ENCODE measurements around the gene ATP13A4. TPM values are rescaled to one million over a fixed set of nuclear protein-coding genes. Genes with fewer than 3 reads are reported as not detected.

The ATP13A4 gene
- total RNA-seq, 4 donors from 2014 or later = 0.56 TPM; not detected in 3

- no peak for ATAC-seq
- Histone ChIP-seq H3K4me3 (no peak overlapping the region), H3K27ac (no peak overlapping the region), H3K9me3 (peaks cover 0 to 7% (median 0%) of the 10 kb centered on the region in 3 donors), H3K27me3 (no peaks in the 10 kb centered on the region), H3K4me1 (no peaks in the 10 kb centered on the region), H3K36me3 (no peaks in the 10 kb centered on the region)
- in situ Hi-C loops (cut with MboI; ENCODE audit: low sequenced_read_pairs in 4 of 4) (no loop called here), intact Hi-C loops (cut with DNase I; ENCODE audit: low total_unique reads) (no loop called here)
- DNase-seq = no peak
- no peak for TF ChIP-seq POLR2A (IDR thresholded peaks at IDR 0.05)
- TF ChIP-seq CTCF (IDR thresholded peaks at IDR 0.05 in 4 of 5, conservative IDR thresholded peaks at IDR 0.05 in 1 of 5) = no peak
These were observed 135.9 kb downstream of the ATP13A4 start for GRCh38 chr3:193418576-193419373.

- intact Hi-C loops (cut with DNase I; ENCODE audit: low total_unique reads) (no loop called here), in situ Hi-C loops (cut with MboI; ENCODE audit: low sequenced_read_pairs in 4 of 4) (no loop called here)
- Histone ChIP-seq H3K4me3 (no peak overlapping the region), H3K9me3 (peaks cover 0 to 7% (median 0%) of the 10 kb centered on the region in 3 donors), H3K27ac (no peak overlapping the region), H3K36me3 (no peaks in the 10 kb centered on the region), H3K27me3 (no peaks in the 10 kb centered on the region), H3K4me1 (no peaks in the 10 kb centered on the region)
- TF ChIP-seq CTCF (IDR thresholded peaks at IDR 0.05 in 4 of 5, conservative IDR thresholded peaks at IDR 0.05 in 1 of 5) (no peak), POLR2A (IDR thresholded peaks at IDR 0.05) (no peak)
- ATAC-seq (no peak), DNase-seq (no peak)
These were observed 138.1 kb downstream of the ATP13A4 start for GRCh38 chr3:193416629-193417028.

- H3K4me3 ChIP-seq = no peak overlapping the region
- ATAC-seq (no peak), DNase-seq (no peak)
- TF ChIP-seq CTCF (IDR thresholded peaks at IDR 0.05 in 4 of 5, conservative IDR thresholded peaks at IDR 0.05 in 1 of 5) (no peak), POLR2A (IDR thresholded peaks at IDR 0.05) (no peak)
- H3K27me3 ChIP-seq = no peaks in the 10 kb centered on the region
- no peaks in the 10 kb centered on the region for H3K36me3 ChIP-seq
- no peaks in the 10 kb centered on the region for H3K9me3 ChIP-seq
- no peak overlapping the region for H3K27ac ChIP-seq
- H3K4me1 ChIP-seq = no peaks in the 10 kb centered on the region
- intact Hi-C loops (cut with DNase I; ENCODE audit: low total_unique reads) (no loop called here), in situ Hi-C loops (cut with MboI; ENCODE audit: low sequenced_read_pairs in 4 of 4) (no loop called here)
These were observed 147.0 kb downstream of the ATP13A4 start for GRCh38 chr3:193407688-193408087.

- ATAC-seq (no peak), DNase-seq (no peak)
- Histone ChIP-seq H3K4me3 (no peak overlapping the region), H3K36me3 (no peaks in the 10 kb centered on the region), H3K9me3 (no peaks in the 10 kb centered on the region), H3K27ac (no peak overlapping the region), H3K4me1 (no peaks in the 10 kb centered on the region), H3K27me3 (no peaks in the 10 kb centered on the region)
- TF ChIP-seq POLR2A (IDR thresholded peaks at IDR 0.05) = no peak
- TF ChIP-seq CTCF (IDR thresholded peaks at IDR 0.05 in 4 of 5, conservative IDR thresholded peaks at IDR 0.05 in 1 of 5) = no peak
- in situ Hi-C loops (cut with MboI; ENCODE audit: low sequenced_read_pairs in 4 of 4) (no loop called here), intact Hi-C loops (cut with DNase I; ENCODE audit: low total_unique reads) (no loop called here)
These were observed 147.6 kb downstream of the ATP13A4 start for GRCh38 chr3:193407112-193407511.

Data from gastrocnemius medialis (tissue), 4 donors.